Prostate gland (tissue), 2 donors: ENCODE data around the gene ADAD2.

ENCODE experiments used
- CTCF ChIP-seq, 4 experiments: fragments of 200-600 bp in 2 of 4; fragments of 450-650 bp in 2 of 4; sonication (generic) in 2 of 4; IDR thresholded peaks; 1 replicate in 3 of 4; 2 replicates in 1 of 4; pipeline ENCODE4 v1.5.1; 2016 to 2019; ENCODE audit warnings: antibody characterized with exemption in 4 of 4, mild to moderate bottlenecking in 2 of 4, moderate library complexity in 2 of 4
- POLR2A ChIP-seq: fragments of 450-650 bp; IDR thresholded peaks from one replicate; pipeline ENCODE4 v1.6.1; 2016; ENCODE audit warnings: antibody characterized with exemption, mild to moderate bottlenecking
- POLR2AphosphoS5 ChIP-seq: sonication (generic); formaldehyde crosslinking; IDR thresholded peaks from one replicate; pipeline ENCODE4 v1.6.1; 2017; ENCODE audit warnings: antibody characterized with exemption

- TF ChIP-seq CTCF (IDR thresholded peaks at IDR 0.05) (no peak), POLR2A (no peak), POLR2AphosphoS5 (no peak)
Observed at GRCh38 chr16:84218956-84219355, 28.0 kb downstream of the ADAD2 start.
